ENCODE data around the gene CREB3L4. TPM values are rescaled to one million over a fixed set of nuclear protein-coding genes. Genes with fewer than 3 reads are reported as not detected.

CREB3L4 gene
- total and polyA plus RNA-seq, 2 experiments from 2014 or later = 4.3 to 4.4 TPM

GRCh38 chr1:153932156-153933131, 35.3 kb upstream of the CREB3L4 start:
- in situ Hi-C loops (cut with MboI) = no loop called here
- Histone ChIP-seq H3K4me3 (no peak overlapping the region), H3K36me3 (ENCODE audit: low read depth) (no peaks in the 10 kb centered on the region; the same call in 1 of the 2 replicates), H3F3A (ENCODE audit: insufficient read depth) (0 out of 2 replicates have a peak, but pooled peaks cover 9% of the 10 kb centered on the region), H3K27me3 (replicated peaks; ENCODE audit: insufficient read depth) (no peaks in the 10 kb centered on the region), H2AFZ (no peak overlapping the region), H3K4me2 (ENCODE audit: unreplicated experiment) (no peak overlapping the region), H3K79me2 (ENCODE audit: insufficient read depth) (no peaks in the 10 kb centered on the region), H3K27ac (no peak overlapping the region), H3K4me1 (ENCODE audit: insufficient read depth) (peaks cover 8% of the 10 kb centered on the region; the same call in 1 of the 2 replicates), H3K9ac (no peak overlapping the region), H3K9me2 (ENCODE audit: insufficient read depth) (no peaks in the 10 kb centered on the region), H3K9me3 (ENCODE audit: low read depth) (no peaks in the 10 kb centered on the region), H4K20me1 (ENCODE audit: insufficient read depth) (no peaks in the 10 kb centered on the region)
- no peak for DNase-seq
- TF ChIP-seq EZH2phosphoT487 (IDR thresholded peaks at IDR 0.05; ENCODE audit: insufficient read depth, low read depth) = no peak
- no peak for TF ChIP-seq EZH2 (IDR thresholded peaks at IDR 0.05; ENCODE audit: insufficient read depth, poor library complexity, severe bottlenecking)
- WGBS, 2 experiments (ENCODE audit: low coverage in 1 of 2, low lambda C conversion rate in 2 of 2, missing lambda C conversion rate in 2 of 2) = 93 to 94% methylated on average over 18 of the region's 18 CpGs

- Histone ChIP-seq H3K27me3 (replicated peaks; ENCODE audit: insufficient read depth) (no peaks in the 10 kb centered on the region), H4K20me1 (ENCODE audit: insufficient read depth) (no peaks in the 10 kb centered on the region), H3F3A (ENCODE audit: insufficient read depth) (0 out of 2 replicates have a peak, but pooled peaks cover 9% of the 10 kb centered on the region), H3K27ac (no peak overlapping the region), H3K79me2 (ENCODE audit: insufficient read depth) (no peaks in the 10 kb centered on the region), H3K4me1 (ENCODE audit: insufficient read depth) (peaks cover 7% of the 10 kb centered on the region; the same call in 1 of the 2 replicates), H2AFZ (no peak overlapping the region), H3K9me2 (ENCODE audit: insufficient read depth) (no peaks in the 10 kb centered on the region), H3K9ac (no peak overlapping the region), H3K4me3 (no peak overlapping the region), H3K9me3 (ENCODE audit: low read depth) (no peaks in the 10 kb centered on the region), H3K4me2 (ENCODE audit: unreplicated experiment) (no peak overlapping the region), H3K36me3 (ENCODE audit: low read depth) (no peaks in the 10 kb centered on the region; the same call in 1 of the 2 replicates)
- TF ChIP-seq EZH2 (IDR thresholded peaks at IDR 0.05; ENCODE audit: insufficient read depth, poor library complexity, severe bottlenecking) (no peak), EZH2phosphoT487 (IDR thresholded peaks at IDR 0.05; ENCODE audit: insufficient read depth, low read depth) (no peak)
- DNase-seq = no peak
- in situ Hi-C loops (cut with MboI) = no loop called here
- WGBS, 2 experiments (ENCODE audit: low coverage in 1 of 2, low lambda C conversion rate in 2 of 2, missing lambda C conversion rate in 2 of 2) = 87 to 93% methylated on average over 7 to 13 of the region's 14 CpGs
These were observed 34.3 kb upstream of the CREB3L4 start for GRCh38 chr1:153933430-153933829.

- Histone ChIP-seq H3K4me3 (no peak overlapping the region), H3F3A (ENCODE audit: insufficient read depth) (0 out of 2 replicates have a peak, but pooled peaks cover 9% of the 10 kb centered on the region), H3K9me3 (ENCODE audit: low read depth) (no peaks in the 10 kb centered on the region), H3K4me1 (ENCODE audit: insufficient read depth) (peaks cover 2% of the 10 kb centered on the region; the same call in 1 of the 2 replicates), H3K27ac (no peak overlapping the region), H3K27me3 (replicated peaks; ENCODE audit: insufficient read depth) (no peaks in the 10 kb centered on the region), H3K36me3 (ENCODE audit: low read depth) (no peaks in the 10 kb centered on the region; the same call in 1 of the 2 replicates), H3K4me2 (ENCODE audit: unreplicated experiment) (no peak overlapping the region), H3K9me2 (ENCODE audit: insufficient read depth) (no peaks in the 10 kb centered on the region), H3K9ac (no peak overlapping the region), H2AFZ (no peak overlapping the region), H4K20me1 (ENCODE audit: insufficient read depth) (no peaks in the 10 kb centered on the region), H3K79me2 (ENCODE audit: insufficient read depth) (no peaks in the 10 kb centered on the region)
- in situ Hi-C loops (cut with MboI) = no loop called here
- TF ChIP-seq EZH2phosphoT487 (IDR thresholded peaks at IDR 0.05; ENCODE audit: insufficient read depth, low read depth) (no peak), EZH2 (IDR thresholded peaks at IDR 0.05; ENCODE audit: insufficient read depth, poor library complexity, severe bottlenecking) (no peak)
- 92 to 95% methylated on average over 11 of the region's 11 CpGs for WGBS, 2 experiments (ENCODE audit: low coverage in 1 of 2, low lambda C conversion rate in 2 of 2, missing lambda C conversion rate in 2 of 2)
- DNase-seq = no peak
These were observed 33.7 kb upstream of the CREB3L4 start for GRCh38 chr1:153933955-153934354.

- Histone ChIP-seq H3K4me2 (ENCODE audit: unreplicated experiment) (no peak overlapping the region), H3K4me1 (ENCODE audit: insufficient read depth) (no peaks in the 10 kb centered on the region), H3K36me3 (ENCODE audit: low read depth) (no peaks in the 10 kb centered on the region; the same call in 1 of the 2 replicates), H3K27me3 (replicated peaks; ENCODE audit: insufficient read depth) (no peaks in the 10 kb centered on the region), H3K9me2 (ENCODE audit: insufficient read depth) (no peaks in the 10 kb centered on the region), H3K4me3 (no peak overlapping the region), H3K79me2 (ENCODE audit: insufficient read depth) (no peaks in the 10 kb centered on the region), H3K9me3 (ENCODE audit: low read depth) (no peaks in the 10 kb centered on the region), H2AFZ (no peak overlapping the region), H3K9ac (no peak overlapping the region), H3F3A (ENCODE audit: insufficient read depth) (0 out of 2 replicates have a peak, but pooled peaks cover 7% of the 10 kb centered on the region), H4K20me1 (ENCODE audit: insufficient read depth) (no peaks in the 10 kb centered on the region), H3K27ac (no peak overlapping the region)
- WGBS, 2 experiments (ENCODE audit: low coverage in 1 of 2, low lambda C conversion rate in 2 of 2, missing lambda C conversion rate in 2 of 2) = 94 to 98% methylated on average over 9 of the region's 9 CpGs
- TF ChIP-seq EZH2 (IDR thresholded peaks at IDR 0.05; ENCODE audit: insufficient read depth, poor library complexity, severe bottlenecking) (no peak), EZH2phosphoT487 (IDR thresholded peaks at IDR 0.05; ENCODE audit: insufficient read depth, low read depth) (no peak)
- no peak for DNase-seq
- in situ Hi-C loops (cut with MboI) = no loop called here
These were observed 33.0 kb upstream of the CREB3L4 start for GRCh38 chr1:153934746-153935145.

Measured in GM23248 (cell line).